ENCODE results near the gene COMMD10.
"Not testable (repeated sequence)": the region's sequence is repeated elsewhere in the genome, so short reads cannot be mapped to it uniquely, and the experiment has no call there.

The COMMD10 gene

DNA sequence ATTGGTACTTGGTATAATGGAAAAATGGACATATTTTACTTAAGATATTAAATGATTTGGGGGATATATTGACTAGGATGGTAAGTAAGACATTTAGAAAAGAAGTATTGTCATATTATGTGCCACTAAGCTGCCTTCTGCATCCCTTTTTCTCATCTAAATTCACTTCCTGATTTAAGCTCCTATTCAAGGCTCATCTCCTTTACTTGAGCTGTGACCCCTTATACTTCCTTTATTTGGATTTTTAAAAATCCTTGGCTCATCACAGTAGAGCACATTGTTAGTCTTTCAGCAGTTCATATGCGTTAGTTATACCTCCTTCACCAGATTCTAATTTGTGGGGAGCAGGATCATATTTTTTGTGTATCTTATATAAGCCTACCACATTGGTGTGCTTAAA lies 6.6 kb downstream of the COMMD10 start:
- in situ Hi-C loops (cut with HindIII; ENCODE audit: low sequenced_read_pairs), result no loop called here

DNA sequence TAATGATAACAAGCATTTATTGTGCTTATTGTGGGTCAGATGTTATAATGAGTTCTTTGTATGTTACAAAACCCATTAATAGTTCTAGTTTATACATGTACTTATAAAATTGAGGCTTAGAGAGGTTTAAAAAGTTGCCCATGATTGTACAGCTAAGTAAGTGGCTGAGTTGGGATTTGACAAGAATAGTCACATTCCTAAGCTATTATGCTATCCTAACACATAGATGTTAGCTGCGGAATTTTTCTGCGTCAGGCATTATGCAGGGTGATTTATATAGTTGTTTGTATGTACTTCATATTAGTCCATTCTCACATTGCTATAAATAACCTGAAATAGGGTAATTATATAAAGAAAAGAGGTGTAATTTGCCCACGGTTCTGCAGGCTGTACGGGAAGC lies 12.5 kb downstream of the COMMD10 start:
- in situ Hi-C loops (cut with HindIII; ENCODE audit: low sequenced_read_pairs), result no loop called here

DNA sequence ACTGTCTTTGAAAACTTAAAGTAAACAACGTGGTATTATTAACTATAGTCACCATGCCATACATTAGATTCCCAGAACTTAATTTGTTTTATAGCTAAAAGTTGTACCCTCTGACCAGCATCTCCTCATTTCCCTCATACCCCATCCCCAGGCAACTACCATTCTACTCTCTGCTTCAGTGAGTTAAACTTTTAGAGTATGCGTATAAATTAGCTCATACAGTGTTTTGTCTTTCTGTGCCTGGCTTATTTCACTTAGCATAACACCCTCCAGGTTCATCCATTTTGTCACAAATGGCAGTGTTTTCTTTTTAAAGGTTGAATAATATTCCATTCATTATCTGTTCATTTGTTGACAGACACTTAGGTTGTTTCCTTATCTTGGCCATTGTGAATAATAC lies 14.2 kb downstream of the COMMD10 start:
- in situ Hi-C loops (cut with HindIII; ENCODE audit: low sequenced_read_pairs), result no loop called here

DNA sequence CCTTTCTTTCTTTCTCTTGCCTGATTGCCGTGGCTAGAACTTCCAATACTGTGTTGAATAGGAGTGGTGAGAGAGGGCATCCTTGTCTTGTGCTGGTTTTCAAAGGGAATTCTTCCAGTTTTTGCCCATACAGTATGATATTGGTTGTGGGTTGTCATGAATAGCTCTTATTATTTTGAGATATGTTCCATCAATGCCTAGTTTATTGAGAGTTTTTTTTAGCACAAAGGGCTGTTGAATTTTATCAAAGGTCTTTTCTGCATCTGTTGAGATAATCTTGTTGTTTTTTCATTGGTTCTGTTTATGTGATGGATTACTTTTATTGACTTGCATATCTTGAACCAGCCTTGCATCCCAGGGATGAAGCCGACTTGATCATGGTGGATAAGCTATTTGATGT lies 20.1 kb downstream of the COMMD10 start:
- in situ Hi-C loops (cut with HindIII; ENCODE audit: low sequenced_read_pairs), result not testable (repeated sequence)

DNA sequence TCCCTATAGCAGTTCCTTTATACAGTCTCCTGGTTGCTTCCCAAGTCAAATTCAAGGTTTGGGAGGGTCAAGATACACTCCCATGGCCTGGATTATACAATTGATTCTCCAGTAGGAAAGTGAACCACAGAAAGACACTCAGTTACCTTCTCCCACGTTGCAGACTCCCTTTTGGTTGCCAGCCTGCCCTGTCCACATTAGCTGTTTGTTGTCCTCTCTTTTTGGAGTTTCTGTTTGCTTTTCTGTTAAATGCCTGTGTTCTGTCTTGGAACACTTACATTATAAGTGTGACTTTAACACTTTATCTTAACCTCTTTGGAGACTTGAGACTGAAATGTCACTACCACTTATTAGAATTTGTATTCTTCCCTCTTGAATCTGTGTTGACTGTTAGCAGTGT lies 30.3 kb downstream of the COMMD10 start:
- in situ Hi-C loops (cut with HindIII; ENCODE audit: low sequenced_read_pairs), result no loop called here

DNA sequence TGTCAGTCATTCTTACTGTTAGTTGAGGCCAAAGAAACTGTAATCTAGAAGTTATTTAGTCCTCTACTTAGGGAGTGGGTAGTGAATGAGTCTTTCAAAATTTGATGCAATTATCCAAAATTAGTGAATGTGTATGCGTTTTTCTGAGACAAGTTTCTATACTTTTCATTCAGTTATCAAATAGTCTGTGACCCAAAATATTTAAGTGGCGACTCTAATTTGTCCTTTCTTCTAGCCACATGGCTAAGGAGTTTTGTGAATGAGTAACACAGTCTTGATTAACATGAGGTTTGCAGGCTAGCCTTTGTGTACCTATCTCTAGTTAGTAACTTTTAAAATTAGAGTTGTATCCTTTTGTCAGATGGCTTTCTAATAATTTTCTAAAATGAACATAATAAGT lies 45.6 kb downstream of the COMMD10 start:
- in situ Hi-C loops (cut with HindIII; ENCODE audit: low sequenced_read_pairs), result no loop called here

DNA sequence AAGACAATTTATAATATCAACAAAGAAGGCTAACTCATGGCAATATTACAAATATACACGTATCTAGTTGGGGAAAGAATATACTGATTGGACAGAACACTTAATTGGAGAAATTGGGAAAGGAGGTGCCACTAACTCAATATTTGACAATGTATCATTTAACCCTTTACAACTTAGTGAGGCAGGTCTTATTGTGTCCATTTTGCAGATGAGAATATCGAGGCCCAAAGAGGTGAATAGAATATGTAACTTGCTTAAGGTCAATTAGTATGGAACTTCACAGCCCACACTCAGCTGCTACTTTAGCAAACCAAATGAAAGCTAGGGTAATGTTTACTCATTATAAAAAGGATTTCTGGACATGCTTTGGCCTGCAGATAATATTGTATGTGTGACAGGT lies 46.2 kb downstream of the COMMD10 start:
- in situ Hi-C loops (cut with HindIII; ENCODE audit: low sequenced_read_pairs), result no loop called here

DNA sequence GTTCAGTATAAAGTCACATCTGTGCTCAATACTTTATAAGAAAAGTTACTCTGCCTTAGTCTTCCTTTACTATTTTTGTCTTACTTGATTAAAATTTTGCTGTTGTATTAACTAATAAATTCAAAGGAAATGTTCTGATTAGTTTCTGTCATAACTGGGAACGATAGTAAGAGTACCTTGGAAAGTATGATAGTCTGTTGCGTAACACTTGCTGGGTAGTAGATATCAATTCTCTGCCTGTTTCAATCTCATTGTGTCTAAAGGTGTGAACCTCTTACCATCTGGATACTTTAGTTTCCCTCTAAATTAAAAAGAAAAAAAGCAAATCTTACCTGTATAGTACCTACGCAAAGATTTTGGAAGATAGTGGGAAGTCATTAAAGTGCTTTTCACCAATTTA lies 48.5 kb downstream of the COMMD10 start:
- in situ Hi-C loops (cut with HindIII; ENCODE audit: low sequenced_read_pairs), result no loop called here

DNA sequence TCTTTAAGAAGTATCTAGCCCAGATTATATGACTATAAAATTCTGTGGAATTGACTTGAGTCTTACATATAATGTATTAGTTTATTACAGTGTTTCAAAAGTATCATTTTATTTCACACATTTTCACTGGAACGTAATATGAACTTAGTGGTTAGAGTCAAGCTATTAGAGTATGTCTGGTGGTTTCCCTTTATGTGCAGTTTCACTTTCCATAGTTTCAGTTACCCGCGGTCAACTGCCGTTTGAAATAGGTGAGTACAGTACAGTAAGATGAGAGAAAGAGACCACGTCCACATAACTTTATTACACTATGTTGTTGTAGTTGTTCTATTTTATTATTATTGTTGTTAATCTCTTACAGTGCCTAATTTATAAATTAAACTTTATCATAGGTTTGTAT lies 50.5 kb downstream of the COMMD10 start:
- in situ Hi-C loops (cut with HindIII; ENCODE audit: low sequenced_read_pairs), result no loop called here

DNA sequence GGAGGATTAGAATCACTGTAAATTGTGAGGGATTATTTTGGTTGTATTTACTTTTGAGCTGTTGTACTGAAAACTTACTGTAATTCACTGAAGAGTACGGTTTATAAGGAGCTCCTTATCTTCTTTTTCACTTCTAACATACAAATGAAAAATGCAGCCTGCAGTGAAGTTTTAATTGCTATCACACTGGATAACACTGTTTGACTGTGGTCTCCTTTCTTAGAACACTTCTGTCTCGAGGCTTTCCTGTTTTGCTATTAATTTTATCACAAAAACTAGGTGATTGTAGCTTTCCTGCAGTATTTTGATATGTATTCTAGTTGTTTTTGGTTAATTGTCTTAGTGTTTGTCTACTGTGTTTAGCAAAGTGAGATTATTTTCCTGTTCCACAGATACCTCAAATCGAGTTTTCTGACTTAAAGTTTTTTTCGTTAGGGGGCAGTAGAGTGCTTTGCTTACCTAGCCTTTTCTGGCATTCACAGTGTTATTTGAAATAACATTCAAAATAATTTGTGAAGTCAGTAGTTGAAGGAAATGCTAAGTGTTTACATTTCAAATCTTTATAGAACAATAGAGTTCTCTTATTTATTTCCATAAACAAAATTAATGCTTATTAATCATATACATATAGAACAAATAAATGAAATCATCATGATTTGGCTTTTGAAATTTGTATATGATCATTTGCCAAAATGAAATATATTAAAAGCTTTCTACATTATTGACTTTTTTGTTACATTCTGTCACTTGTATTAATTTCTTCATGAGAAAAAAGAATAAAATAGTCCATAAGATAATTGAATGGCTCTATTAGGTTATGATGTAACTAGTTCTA lies 52.9 kb downstream of the COMMD10 start:
- in situ Hi-C loops (cut with HindIII; ENCODE audit: low sequenced_read_pairs), result no loop called here

DNA sequence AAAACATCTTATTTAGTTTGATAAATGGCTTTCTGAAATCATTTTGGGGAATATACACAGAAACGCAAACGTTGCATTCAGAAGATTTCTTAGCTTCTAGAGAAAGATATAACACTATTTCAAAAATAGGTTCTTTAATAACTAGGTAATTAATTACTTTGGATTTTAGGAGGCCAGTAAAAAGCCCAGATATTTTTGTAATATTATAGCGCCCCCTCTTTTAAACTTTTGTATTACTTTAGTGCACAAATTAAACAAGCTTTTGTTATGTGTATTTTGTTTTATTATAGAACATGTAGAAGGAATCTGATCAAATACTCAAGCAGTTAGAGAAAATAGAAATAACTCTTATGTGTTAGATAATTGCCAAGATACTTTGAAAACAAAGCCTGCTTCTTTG lies 57.7 kb downstream of the COMMD10 start:
- in situ Hi-C loops (cut with HindIII; ENCODE audit: low sequenced_read_pairs), result no loop called here

DNA sequence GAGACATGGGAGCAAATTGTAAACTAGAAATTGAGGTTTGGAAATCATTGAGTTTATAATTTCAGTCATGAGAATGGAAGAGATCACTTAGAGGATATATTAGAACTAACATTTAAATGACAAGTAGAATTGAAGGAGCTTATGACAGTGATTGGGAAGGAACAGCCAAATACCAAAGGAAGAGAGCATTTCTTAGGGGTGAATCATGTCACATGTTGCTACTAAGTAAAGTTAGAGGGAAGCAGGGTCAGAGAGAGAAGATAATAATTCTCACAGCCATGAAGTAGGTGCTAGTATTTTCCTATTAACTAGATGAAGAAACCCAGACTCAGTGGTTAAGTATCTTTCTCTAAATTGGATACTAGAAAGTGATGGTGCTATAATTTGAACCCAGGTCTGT lies 59.3 kb downstream of the COMMD10 start:
- in situ Hi-C loops (cut with HindIII; ENCODE audit: low sequenced_read_pairs), result no loop called here

DNA sequence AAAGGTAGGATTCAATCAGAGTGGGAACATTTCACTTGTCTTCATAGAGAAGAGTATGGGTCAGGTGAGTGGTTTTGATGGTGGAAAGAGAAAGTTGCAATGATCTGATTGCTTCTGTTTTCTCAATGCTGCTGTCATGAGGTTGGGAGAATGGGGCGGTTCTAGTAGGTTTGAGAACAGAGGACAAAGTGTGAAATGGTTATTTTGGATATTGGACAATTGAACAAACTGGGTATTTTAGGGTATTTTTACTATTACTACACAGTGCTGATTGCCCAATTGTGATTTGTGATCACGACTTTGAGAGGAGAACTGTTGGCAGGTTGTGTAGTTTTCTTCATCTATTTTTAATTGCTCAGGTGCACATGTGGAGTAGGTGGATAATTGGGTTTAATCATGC lies 60.2 kb downstream of the COMMD10 start:
- in situ Hi-C loops (cut with HindIII; ENCODE audit: low sequenced_read_pairs), result no loop called here

DNA sequence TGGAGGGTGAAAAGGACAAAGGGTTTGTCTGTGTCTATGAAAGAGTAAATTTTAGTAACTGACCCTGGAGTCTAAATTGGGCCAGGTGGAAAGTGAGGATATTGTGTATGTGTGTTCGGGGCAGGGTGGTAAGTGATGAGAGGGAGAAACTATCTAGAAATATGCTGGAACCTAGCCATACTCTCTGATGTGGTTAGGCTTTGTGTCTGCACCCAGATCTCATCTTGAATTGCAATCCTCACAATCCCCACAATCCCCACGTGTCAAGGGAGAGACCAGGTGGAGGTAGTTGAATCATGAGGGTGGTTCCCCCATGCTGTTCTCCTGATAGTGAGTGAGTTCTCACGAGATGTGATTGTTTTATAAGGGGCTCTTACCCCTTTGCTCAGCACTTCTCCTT lies 60.6 kb downstream of the COMMD10 start:
- in situ Hi-C loops (cut with HindIII; ENCODE audit: low sequenced_read_pairs), result no loop called here

DNA sequence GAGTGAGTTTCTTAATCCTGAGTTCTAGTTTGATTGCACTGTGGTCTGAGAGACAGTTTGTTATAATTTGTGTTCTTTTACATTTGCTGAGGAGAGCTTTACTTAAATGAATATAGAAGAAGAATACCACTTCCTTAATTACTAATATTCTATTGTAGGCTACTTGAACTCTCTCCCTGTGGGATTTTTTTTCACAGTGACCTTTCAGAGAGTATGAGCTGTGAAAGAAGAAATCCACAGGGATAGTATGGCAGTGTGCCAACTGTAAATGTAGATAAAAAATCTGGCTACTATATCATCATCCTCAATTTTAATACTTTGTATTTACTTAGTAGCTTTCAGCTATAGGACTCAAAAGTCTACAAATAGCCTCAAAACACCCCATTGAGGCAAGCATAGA lies 67.3 kb downstream of the COMMD10 start:
- in situ Hi-C loops (cut with HindIII; ENCODE audit: low sequenced_read_pairs), result no loop called here

DNA sequence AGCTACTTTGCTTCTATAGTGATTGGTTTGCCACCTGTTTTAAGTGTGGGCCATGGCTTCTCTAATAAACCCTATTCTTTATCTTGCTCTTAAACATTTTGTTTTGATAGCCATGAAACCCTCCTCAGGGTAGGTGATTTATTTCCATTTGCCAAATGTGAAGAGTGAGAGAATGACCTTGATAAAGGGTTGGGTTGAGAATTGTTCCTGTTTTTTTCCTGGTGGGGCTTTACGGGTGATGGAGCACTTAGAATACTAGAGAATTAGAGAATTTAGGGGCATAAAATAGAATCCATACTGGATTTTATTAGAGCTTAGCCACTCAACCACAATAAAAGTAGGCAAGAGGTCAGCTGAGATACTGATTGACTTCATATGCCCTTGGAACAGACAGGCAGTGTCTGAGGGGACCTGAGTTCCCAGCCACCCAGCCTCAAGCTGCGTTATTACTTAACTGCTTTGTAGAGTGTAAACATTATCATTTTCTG lies 68.9 kb downstream of the COMMD10 start:
- in situ Hi-C loops (cut with HindIII; ENCODE audit: low sequenced_read_pairs), result no loop called here

DNA sequence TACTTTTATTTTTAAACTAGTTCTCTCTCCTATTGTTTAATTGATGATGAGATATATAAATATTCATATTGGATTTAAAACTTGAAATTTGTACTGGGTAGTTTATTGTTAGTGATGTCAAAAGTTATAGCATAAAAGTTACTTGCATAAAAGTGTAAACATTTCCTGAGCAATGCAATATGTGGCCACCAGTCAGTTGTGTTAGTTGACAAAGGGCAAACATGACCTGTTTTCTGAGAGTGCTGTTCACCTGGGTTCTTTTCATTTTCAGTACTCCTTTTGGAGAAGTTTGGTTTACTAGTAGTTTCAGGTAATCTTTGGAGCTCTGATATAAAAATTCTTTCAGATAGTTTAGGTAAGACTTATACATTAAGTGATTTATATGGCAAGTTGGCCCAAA lies 69.4 kb downstream of the COMMD10 start:
- in situ Hi-C loops (cut with HindIII; ENCODE audit: low sequenced_read_pairs), result no loop called here

DNA sequence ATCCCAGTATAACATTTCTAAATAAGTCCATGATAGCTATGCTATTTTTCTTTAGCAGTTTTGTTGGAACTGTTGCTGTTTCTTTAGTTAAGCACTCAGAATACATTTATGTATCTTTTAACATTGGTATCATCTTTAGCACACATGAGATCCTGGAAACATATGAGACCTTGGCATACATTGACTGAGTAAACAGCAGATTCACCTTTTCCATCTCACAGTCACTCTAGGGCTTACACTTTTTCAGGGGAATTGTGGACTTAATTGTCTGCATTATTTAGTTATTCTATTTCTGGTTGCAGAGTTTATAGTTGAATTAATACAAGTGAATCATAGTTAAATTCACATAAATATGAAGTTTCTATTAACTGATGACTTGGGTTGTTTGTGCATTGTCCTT lies 70.1 kb downstream of the COMMD10 start:
- in situ Hi-C loops (cut with HindIII; ENCODE audit: low sequenced_read_pairs), result no loop called here

DNA sequence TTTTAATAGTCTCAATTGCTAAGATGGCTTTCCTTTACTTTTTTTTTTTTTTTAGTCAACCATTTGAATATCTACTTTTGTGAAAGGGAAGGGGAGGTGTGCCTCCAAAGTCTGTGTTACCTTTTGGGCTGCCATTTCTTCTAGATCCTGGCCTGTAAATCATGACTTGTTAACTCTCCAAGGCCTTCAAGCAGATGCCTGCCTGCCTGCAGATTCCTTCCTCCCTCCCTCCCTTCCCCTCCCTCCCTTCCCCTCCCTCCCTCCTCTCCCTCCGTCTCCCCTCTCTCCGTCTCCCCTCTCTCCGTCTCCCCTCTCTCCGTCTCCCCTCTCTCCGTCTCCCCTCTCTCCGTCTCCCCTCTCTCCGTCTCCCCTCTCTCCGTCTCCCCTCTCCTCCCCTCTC lies 73.1 kb downstream of the COMMD10 start:
- in situ Hi-C loops (cut with HindIII; ENCODE audit: low sequenced_read_pairs), result no loop called here

DNA sequence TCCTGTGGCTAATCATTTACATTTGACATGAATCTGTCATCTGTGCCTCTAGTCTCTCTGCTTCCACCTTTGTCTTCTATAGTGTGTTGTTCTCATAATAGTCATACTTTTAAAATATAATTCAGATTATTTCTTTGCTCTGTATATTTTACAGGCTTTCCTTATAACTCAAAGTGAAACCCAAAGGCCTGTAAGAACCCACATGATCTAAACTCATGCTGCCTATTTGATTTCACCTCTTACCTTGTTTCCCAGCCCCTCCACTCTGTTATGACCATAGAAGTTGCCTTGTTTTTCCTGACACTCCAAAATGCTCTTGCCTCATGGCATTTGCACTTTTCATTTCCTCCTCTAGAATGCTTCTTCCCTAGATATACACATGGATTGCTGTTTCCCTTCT lies 74.2 kb downstream of the COMMD10 start:
- in situ Hi-C loops (cut with HindIII; ENCODE audit: low sequenced_read_pairs), result no loop called here

DNA sequence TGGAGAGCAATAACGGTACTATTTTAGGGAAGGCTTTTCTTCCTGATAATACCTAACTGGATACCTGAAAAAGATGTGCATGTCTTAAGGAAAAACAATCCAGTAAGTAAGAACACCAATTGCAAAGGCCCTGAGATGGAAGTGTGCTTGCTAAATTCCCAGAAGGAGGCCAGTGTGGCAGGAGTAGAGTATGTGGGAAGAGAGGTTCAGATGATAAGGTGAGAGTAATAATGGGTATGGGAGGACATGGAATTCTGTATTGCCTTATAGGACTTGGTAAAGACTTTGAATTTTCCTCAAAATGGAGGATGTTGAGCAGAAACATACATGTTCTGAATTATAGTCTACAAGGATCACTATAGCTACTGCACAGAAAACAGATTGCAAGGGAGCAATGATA lies 89.3 kb downstream of the COMMD10 start:
- in situ Hi-C loops (cut with HindIII; ENCODE audit: low sequenced_read_pairs), result no loop called here

DNA sequence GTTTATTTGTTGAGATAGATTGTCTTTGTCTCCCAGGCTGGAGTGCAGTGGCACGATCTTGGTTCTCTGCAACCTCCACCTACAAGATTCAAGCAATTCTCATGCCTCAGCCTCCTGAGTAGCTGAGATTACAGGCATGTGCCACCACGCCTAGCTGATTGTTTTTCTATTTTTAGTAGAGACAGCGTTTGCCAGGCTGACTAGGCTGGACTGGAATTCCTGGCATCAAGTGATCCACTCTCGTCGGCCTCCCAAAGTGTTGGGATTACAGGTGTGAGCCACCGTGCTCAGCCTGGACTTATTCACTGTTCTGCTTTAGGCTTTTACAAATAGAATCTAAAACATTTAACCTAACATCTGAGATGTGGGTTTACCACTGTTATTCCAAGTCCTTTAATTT lies 91.3 kb downstream of the COMMD10 start:
- in situ Hi-C loops (cut with HindIII; ENCODE audit: low sequenced_read_pairs), result no loop called here

DNA sequence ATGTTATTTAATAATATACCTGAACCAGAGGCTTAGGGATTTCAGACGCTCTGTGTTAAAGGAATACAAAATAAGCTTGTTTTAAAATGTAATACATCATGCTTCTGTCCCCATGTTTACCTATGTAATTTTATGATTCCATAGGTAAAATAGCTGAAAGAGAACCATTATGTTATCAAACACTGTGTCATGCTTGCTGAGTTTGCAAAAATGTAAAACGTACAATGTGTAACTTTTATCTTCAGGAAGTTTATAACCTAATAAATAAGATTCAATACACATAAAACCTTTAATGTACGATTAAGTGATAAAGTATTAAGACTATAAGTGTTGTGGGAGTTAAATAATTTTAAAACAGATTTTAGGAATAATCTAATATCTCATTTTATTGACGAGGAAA lies 94.1 kb downstream of the COMMD10 start:
- in situ Hi-C loops (cut with HindIII; ENCODE audit: low sequenced_read_pairs), result no loop called here
